ENCODE measurements around the gene PRDM8. TPM values are rescaled to one million over a fixed set of nuclear protein-coding genes. Genes with fewer than 3 reads are reported as not detected.

The PRDM8 gene
- total and polyA plus RNA-seq, 2 of the 8 experiments (the other 6 are each of a cell fraction or from before 2014, with no cell fraction given): not detected

DNA sequence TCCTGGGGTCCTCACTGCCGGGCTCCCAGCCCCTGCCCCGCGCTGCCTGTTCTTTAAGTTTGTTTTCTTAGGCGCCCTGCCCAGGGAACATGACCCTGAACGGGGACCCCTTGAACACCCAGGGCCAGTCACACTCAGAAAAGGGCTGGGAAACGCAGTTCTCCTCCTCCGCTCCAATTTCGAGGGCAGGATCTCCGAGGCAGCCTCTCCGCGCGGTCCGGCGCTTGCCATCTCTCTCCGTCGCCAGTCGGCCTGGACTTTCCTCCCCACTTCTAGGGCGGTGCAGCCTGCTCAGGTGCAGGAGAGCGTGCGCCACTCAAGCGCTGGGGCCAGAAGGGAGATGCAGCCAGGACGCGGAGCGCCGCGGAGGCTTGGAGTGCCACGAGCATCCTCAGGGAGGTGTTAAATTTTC lies 9.9 kb downstream of the PRDM8 start (continued):
- TF ChIP-seq SRF (IDR thresholded peaks at IDR 0.05; ENCODE audit: low read depth, low read length) (no peak), EGR1 (IDR thresholded peaks at IDR 0.05; ENCODE audit: borderline replicate concordance, low read depth, low read length) (no peak), MAX (IDR thresholded peaks at IDR 0.05) (peak; percentile 46; the same call in 1 of the 2 replicates), BCL11A (IDR thresholded peaks at IDR 0.05; ENCODE audit: low read depth in 2 of 2, low read length in 2 of 2) (no peak), EZH2 (IDR thresholded peaks at IDR 0.05; ENCODE audit: low read depth, low read length, severe bottlenecking) (peak; percentile 96)

Data from H1 (cell line).